Measurements from ENCODE around the gene CD3D.

GRCh38 chr11:118291477-118292135 lies 50.9 kb downstream of the CD3D start:
- TF ChIP-seq POLR2A (IDR thresholded peaks at IDR 0.05) = no peak
- TF ChIP-seq, protein P1, sequence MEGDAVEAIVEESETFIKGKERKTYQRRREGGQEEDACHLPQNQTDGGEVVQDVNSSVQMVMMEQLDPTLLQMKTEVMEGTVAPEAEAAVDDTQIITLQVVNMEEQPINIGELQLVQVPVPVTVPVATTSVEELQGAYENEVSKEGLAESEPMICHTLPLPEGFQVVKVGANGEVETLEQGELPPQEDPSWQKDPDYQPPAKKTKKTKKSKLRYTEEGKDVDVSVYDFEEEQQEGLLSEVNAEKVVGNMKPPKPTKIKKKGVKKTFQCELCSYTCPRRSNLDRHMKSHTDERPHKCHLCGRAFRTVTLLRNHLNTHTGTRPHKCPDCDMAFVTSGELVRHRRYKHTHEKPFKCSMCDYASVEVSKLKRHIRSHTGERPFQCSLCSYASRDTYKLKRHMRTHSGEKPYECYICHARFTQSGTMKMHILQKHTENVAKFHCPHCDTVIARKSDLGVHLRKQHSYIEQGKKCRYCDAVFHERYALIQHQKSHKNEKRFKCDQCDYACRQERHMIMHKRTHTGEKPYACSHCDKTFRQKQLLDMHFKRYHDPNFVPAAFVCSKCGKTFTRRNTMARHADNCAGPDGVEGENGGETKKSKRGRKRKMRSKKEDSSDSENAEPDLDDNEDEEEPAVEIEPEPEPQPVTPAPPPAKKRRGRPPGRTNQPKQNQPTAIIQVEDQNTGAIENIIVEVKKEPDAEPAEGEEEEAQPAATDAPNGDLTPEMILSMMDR (IDR thresholded peaks at IDR 0.05) = no peak

Measured in heart left ventricle (tissue), 13 donors.